ENCODE measurements around the gene RNF149. TPM values are rescaled to one million over a fixed set of nuclear protein-coding genes. Genes with fewer than 3 reads are reported as not detected.
"Not testable (repeated sequence)": the region's sequence is repeated elsewhere in the genome, so short reads cannot be mapped to it uniquely, and the experiment has no call there.

Gene RNF149
- total RNA-seq, 3 donors from 2014 or later (not counting 1 experiment from before 2014, with no cell fraction given): 133 to 151 (median 149) TPM

DNA sequence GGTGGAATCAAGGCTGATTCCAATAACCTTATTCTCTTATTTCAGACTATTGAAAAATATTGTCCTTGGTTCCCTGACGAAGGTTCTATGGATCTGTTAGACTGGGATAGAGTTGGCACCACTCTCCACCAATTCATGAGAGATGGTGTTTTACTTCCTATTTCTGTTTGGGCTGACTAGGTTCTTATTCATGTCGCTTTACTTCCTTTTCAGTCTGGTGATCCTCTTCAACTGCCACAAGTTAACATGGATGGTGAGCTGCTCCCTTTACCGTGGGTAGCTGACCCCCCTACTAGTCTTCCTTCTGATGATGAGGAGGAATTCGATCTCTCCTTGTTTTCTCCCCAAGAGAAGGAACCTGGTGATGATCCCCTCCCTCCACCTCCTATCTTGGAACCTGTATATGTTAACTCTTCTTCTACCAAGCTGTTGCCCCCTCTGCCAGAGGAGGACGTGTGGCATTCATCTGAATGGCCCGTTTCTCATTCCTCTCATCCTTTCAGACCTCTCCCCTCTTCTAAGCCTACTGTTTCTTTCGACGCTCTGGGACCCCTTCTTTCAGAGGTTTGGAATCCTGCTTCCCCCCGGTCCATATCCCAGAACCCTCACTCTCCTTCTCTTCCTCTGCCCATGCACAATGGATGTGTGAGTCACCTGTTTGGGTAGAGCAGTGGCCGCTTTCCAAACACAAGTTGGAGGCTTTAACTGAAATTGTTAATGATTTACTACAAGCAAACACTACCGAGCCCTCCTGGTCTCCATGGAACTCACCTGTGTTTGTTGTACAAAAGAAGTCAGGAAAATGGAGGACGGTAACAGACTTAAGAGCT is 69.4 kb downstream of the RNF149 start:
- TF ChIP-seq CTCF (IDR thresholded peaks at IDR 0.05): no peak

GRCh38 chr2:101237944-101238343 is 70.6 kb downstream of the RNF149 start:
- H3K27ac Mint-ChIP-seq; H3K27ac ChIP-seq (ENCODE audit: low read length); H3K4me1 ChIP-seq (ENCODE audit: control insufficient read depth, insufficient read depth, low read length); H3K27me3 ChIP-seq (ENCODE audit: control insufficient read depth, insufficient read depth, low read length); H3K36me3 Mint-ChIP-seq; H3K4me3 ChIP-seq (ENCODE audit: low read length); H3K9me3 Mint-ChIP-seq; H3K9me3 ChIP-seq (ENCODE audit: control insufficient read depth, insufficient read depth, low read length); H3K4me1 Mint-ChIP-seq; DNase-seq; H3K4me3 Mint-ChIP-seq; H3K36me3 ChIP-seq (ENCODE audit: control insufficient read depth, insufficient read depth, low read length); H3K27me3 Mint-ChIP-seq (ENCODE audit: low read depth in 2 of 2); intact Hi-C loops (cut with micrococcal nuclease); ATAC-seq: not testable (repeated sequence)
- WGBS (ENCODE audit: insufficient coverage): 89% methylated on average over 3 of the region's 5 CpGs

More for the DNA sequence above, 69.4 kb downstream of the RNF149 start:
- intact Hi-C loops (cut with micrococcal nuclease): no loop called here
- DNase-seq: no peak
- Mint-ChIP-seq H3K4me3 (no peak overlapping the region), H3K4me1 (peaks cover 0 to 7% of the 10 kb centered on the region in 2 donors), H3K27me3 (ENCODE audit: low read depth in 2 of 2) (no peaks in the 10 kb centered on the region), H3K9me3 (no peaks in the 10 kb centered on the region), H3K36me3 (no peaks in the 10 kb centered on the region), H3K27ac (peak overlapping the region in 1 of 2 donors; percentile 5)
- WGBS (ENCODE audit: insufficient coverage): 84% methylated on average over 6 of the region's 12 CpGs
- no peaks in the 10 kb centered on the region for H3K36me3 ChIP-seq (ENCODE audit: control insufficient read depth, insufficient read depth, low read length)
- no peak overlapping the region for H3K27ac ChIP-seq (ENCODE audit: low read length)
- H3K4me1 ChIP-seq (ENCODE audit: control insufficient read depth, insufficient read depth, low read length): no peaks in the 10 kb centered on the region
- no peak for ATAC-seq
- H3K4me3 ChIP-seq (ENCODE audit: low read length): no peak overlapping the region
- no peaks in the 10 kb centered on the region for H3K27me3 ChIP-seq (ENCODE audit: control insufficient read depth, insufficient read depth, low read length)
- no peaks in the 10 kb centered on the region for H3K9me3 ChIP-seq (ENCODE audit: control insufficient read depth, insufficient read depth, low read length)

DNA sequence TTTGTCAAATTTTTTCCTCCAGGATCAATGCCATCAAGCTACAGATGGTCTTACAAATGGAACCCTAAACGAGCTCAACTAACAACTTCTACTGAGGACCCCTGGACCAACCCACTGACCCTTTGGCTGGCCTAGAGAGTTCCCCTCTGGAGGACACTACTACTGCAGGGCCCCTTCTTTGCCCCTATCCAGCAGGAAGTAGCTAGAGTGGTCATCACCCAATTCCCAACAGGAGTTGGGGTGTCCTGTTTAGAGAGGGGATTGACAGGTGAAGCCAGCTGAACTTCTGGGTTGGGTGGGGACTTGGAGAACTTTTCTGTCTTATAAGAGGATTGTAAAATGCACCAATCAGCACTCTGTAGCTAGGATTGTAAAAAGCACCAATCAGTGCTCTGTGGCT is 72.5 kb downstream of the RNF149 start:
- H3K9me3 Mint-ChIP-seq; H3K27me3 ChIP-seq (ENCODE audit: control insufficient read depth, insufficient read depth, low read length); intact Hi-C loops (cut with micrococcal nuclease); H3K4me3 Mint-ChIP-seq; H3K27me3 Mint-ChIP-seq (ENCODE audit: low read depth in 2 of 2); H3K27ac ChIP-seq (ENCODE audit: low read length); H3K4me3 ChIP-seq (ENCODE audit: low read length); ATAC-seq; H3K4me1 Mint-ChIP-seq; H3K36me3 ChIP-seq (ENCODE audit: control insufficient read depth, insufficient read depth, low read length); H3K9me3 ChIP-seq (ENCODE audit: control insufficient read depth, insufficient read depth, low read length); DNase-seq; H3K36me3 Mint-ChIP-seq; H3K4me1 ChIP-seq (ENCODE audit: control insufficient read depth, insufficient read depth, low read length); H3K27ac Mint-ChIP-seq: not testable (repeated sequence)
- WGBS (ENCODE audit: insufficient coverage): 100% methylated on average over 1 of the region's 1 CpG

- 84% methylated on average over 11 of the region's 12 CpGs for WGBS (ENCODE audit: insufficient coverage)
- no peak overlapping the region for H3K4me3 ChIP-seq (ENCODE audit: low read length)
- H3K27ac ChIP-seq (ENCODE audit: low read length): no peak overlapping the region
- no peaks in the 10 kb centered on the region for H3K27me3 Mint-ChIP-seq (ENCODE audit: low read depth in 2 of 2)
- H3K27me3 ChIP-seq (ENCODE audit: control insufficient read depth, insufficient read depth, low read length): no peaks in the 10 kb centered on the region
- H3K4me3 Mint-ChIP-seq: no peak overlapping the region
- TF ChIP-seq CTCF (IDR thresholded peaks at IDR 0.05): no peak
- H3K36me3 ChIP-seq (ENCODE audit: control insufficient read depth, insufficient read depth, low read length): no peaks in the 10 kb centered on the region
- no peaks in the 10 kb centered on the region for H3K9me3 ChIP-seq (ENCODE audit: control insufficient read depth, insufficient read depth, low read length)
- DNase-seq (no peak), ATAC-seq (no peak)
- no peak overlapping the region for H3K27ac Mint-ChIP-seq
- no peaks in the 10 kb centered on the region for H3K36me3 Mint-ChIP-seq
- H3K4me1 Mint-ChIP-seq: peaks cover 0 to 4% of the 10 kb centered on the region in 2 donors
- no peaks in the 10 kb centered on the region for H3K9me3 Mint-ChIP-seq
- intact Hi-C loops (cut with micrococcal nuclease): no loop called here
- no peaks in the 10 kb centered on the region for H3K4me1 ChIP-seq (ENCODE audit: control insufficient read depth, insufficient read depth, low read length)
Measured at GRCh38 chr2:101234169-101234938, 74.1 kb downstream of the RNF149 start.

Data from natural killer cell (primary cell).